Lower leg skin (tissue), 3 donors: ENCODE data around the gene CASKIN2.

Source experiments
- CTCF ChIP-seq, 3 donors: fragments of 450-650 bp; IDR thresholded peaks; one replicate each; pipeline ENCODE4 v1.5.1; 2016; ENCODE audit warnings: antibody characterized with exemption in 3 of 3, mild to moderate bottlenecking in 3 of 3, moderate library complexity in 2 of 3
- POLR2A ChIP-seq, 2 donors: fragments of 450-650 bp; IDR thresholded peaks; one replicate each; pipeline ENCODE4 v1.6.1; 2016 to 2017; ENCODE audit warnings: antibody characterized with exemption in 2 of 2, mild to moderate bottlenecking in 1 of 2, moderate library complexity in 1 of 2

- TF ChIP-seq CTCF (IDR thresholded peaks at IDR 0.05) (no peak), POLR2A (IDR thresholded peaks at IDR 0.05) (no peak)
Observed at GRCh38 chr17:75521290-75521689, 6.0 kb upstream of the CASKIN2 start.
